ENCODE data around the gene LOXHD1.

Gene LOXHD1

GRCh38 chr18:46470714-46471113 lies 186.3 kb downstream of the LOXHD1 start:
- no peak for TF ChIP-seq CTCF (IDR thresholded peaks at IDR 0.05; ENCODE audit: control insufficient read depth, insufficient read depth, low read depth, low read length, missing control alignments)
- DNase-seq (ENCODE audit: low read depth) = no peak

GRCh38 chr18:46469186-46469915 lies 187.7 kb downstream of the LOXHD1 start:
- no peak for DNase-seq (ENCODE audit: low read depth)
- TF ChIP-seq CTCF (IDR thresholded peaks at IDR 0.05; ENCODE audit: control insufficient read depth, insufficient read depth, low read depth, low read length, missing control alignments) = no peak

More at GRCh38 chr18:46470714-46471113, 186.3 kb downstream of the LOXHD1 start:
- H3K4me3 ChIP-seq (ENCODE audit: control insufficient read depth, low read depth, low read length) = no peak overlapping the region

GRCh38 chr18:46468426-46469180 lies 188.4 kb downstream of the LOXHD1 start:
- H3K4me3 ChIP-seq (ENCODE audit: control insufficient read depth, low read depth, low read length) = no peak overlapping the region
- no peak for TF ChIP-seq CTCF (IDR thresholded peaks at IDR 0.05; ENCODE audit: control insufficient read depth, insufficient read depth, low read depth, low read length, missing control alignments)
- no peak for DNase-seq (ENCODE audit: low read depth)

More at GRCh38 chr18:46469186-46469915, 187.7 kb downstream of the LOXHD1 start:
- no peak overlapping the region for H3K4me3 ChIP-seq (ENCODE audit: control insufficient read depth, low read depth, low read length)

GRCh38 chr18:46466234-46467160 lies 190.5 kb downstream of the LOXHD1 start:
- TF ChIP-seq CTCF (IDR thresholded peaks at IDR 0.05; ENCODE audit: control insufficient read depth, insufficient read depth, low read depth, low read length, missing control alignments) = no peak
- no peak for DNase-seq (ENCODE audit: low read depth)
- no peak overlapping the region for H3K4me3 ChIP-seq (ENCODE audit: control insufficient read depth, low read depth, low read length)

- no peak for TF ChIP-seq CTCF (IDR thresholded peaks at IDR 0.05; ENCODE audit: control insufficient read depth, insufficient read depth, low read depth, low read length, missing control alignments)
- no peak for DNase-seq (ENCODE audit: low read depth)
- no peak overlapping the region for H3K4me3 ChIP-seq (ENCODE audit: control insufficient read depth, low read depth, low read length)
Observed at GRCh38 chr18:46464926-46465655, 191.9 kb downstream of the LOXHD1 start.
